HG02884 (cell line): Measurements from ENCODE around the gene COL4A2.

Experiments used
- ATAC-seq: cut with Tn5 transposase; IDR thresholded peaks from one replicate; pipeline ENCODE4 v1.9.1; 2021; ENCODE audit warnings: mild to moderate bottlenecking, moderate library complexity; ENCODE audit not compliant: unreplicated experiment

The COL4A2 gene

GRCh38 chr13:110505594-110505993 is 198.5 kb downstream of the COL4A2 start:
- ATAC-seq, result no peak

- no peak for ATAC-seq
Observed at GRCh38 chr13:110506396-110506795, 199.3 kb downstream of the COL4A2 start.

GRCh38 chr13:110506859-110507566 is 199.9 kb downstream of the COL4A2 start:
- no peak for ATAC-seq

- no peak for ATAC-seq
Observed at GRCh38 chr13:110507678-110508381, 200.7 kb downstream of the COL4A2 start.

- no peak for ATAC-seq
Observed at GRCh38 chr13:110509478-110509926, 202.4 kb downstream of the COL4A2 start.

- peak; percentile 69 for ATAC-seq
Observed at GRCh38 chr13:110509971-110510786, 203.1 kb downstream of the COL4A2 start.

GRCh38 chr13:110511509-110512181 is 204.6 kb downstream of the COL4A2 start:
- no peak for ATAC-seq

- ATAC-seq, result no peak
Observed at GRCh38 chr13:110512198-110512740, 205.2 kb downstream of the COL4A2 start.

GRCh38 chr13:110516500-110516899 is 209.4 kb downstream of the COL4A2 start:
- ATAC-seq, result no peak

GRCh38 chr13:110517505-110518225 is 210.6 kb downstream of the COL4A2 start:
- ATAC-seq, result no peak

- no peak for ATAC-seq
Observed at GRCh38 chr13:110518226-110518525, 211.1 kb downstream of the COL4A2 start.

GRCh38 chr13:110518571-110518970 is 211.5 kb downstream of the COL4A2 start:
- ATAC-seq, result no peak

GRCh38 chr13:110519046-110519445 is 212.0 kb downstream of the COL4A2 start:
- ATAC-seq, result no peak

- ATAC-seq, result no peak
Observed at GRCh38 chr13:110519506-110519905, 212.4 kb downstream of the COL4A2 start.

GRCh38 chr13:110520431-110521295 is 213.6 kb downstream of the COL4A2 start:
- ATAC-seq, result no peak

GRCh38 chr13:110521296-110521680 is 214.2 kb downstream of the COL4A2 start:
- no peak for ATAC-seq

- ATAC-seq, result no peak
Observed at GRCh38 chr13:110521946-110522345, 214.9 kb downstream of the COL4A2 start.

- no peak for ATAC-seq
Observed at GRCh38 chr13:110522721-110523120, 215.6 kb downstream of the COL4A2 start.

GRCh38 chr13:110523180-110523579 is 216.1 kb downstream of the COL4A2 start:
- no peak for ATAC-seq
